Progenitor cell of endocrine pancreas (in vitro differentiated cells): ENCODE data around the gene TTC27. TPM values are rescaled to one million over a fixed set of nuclear protein-coding genes. Genes with fewer than 3 reads are reported as not detected.

Source experiments
- DNase-seq: peaks from one replicate; pipeline ENCODE4 v3.0.0; 2021; ENCODE audit warnings: low spot score; ENCODE audit not compliant: unreplicated experiment
- H3K27ac Mint-ChIP-seq: 2 replicates; pipeline ENCODE4 v1.8.0; 2021; ENCODE audit warnings: mild to moderate bottlenecking, moderate library complexity, mixed read lengths
- H3K27me3 Mint-ChIP-seq: 2 replicates; pipeline ENCODE4 v1.8.0; 2021; ENCODE audit warnings: mixed read lengths
- H3K36me3 Mint-ChIP-seq: 2 replicates; pipeline ENCODE4 v1.8.0; 2022; ENCODE audit warnings: mixed read lengths; ENCODE audit not compliant: insufficient read depth
- H3K4me1 Mint-ChIP-seq: 2 replicates; pipeline ENCODE4 v1.8.0; 2021; ENCODE audit warnings: low read depth, mixed read lengths
- H3K4me3 Mint-ChIP-seq: 2 replicates; pipeline ENCODE4 v1.8.0; 2021; ENCODE audit warnings: low read depth, mild to moderate bottlenecking, moderate library complexity, mixed read lengths
- H3K9me3 Mint-ChIP-seq: 2 replicates; pipeline ENCODE4 v1.8.0; 2021; ENCODE audit warnings: low read depth, mixed read lengths
- total RNA-seq: library from RNA; stranded (reverse); gene quantifications from 2 replicates; pipeline ENCODE4 v1.2.1, GENCODE V29; 2021
- TF ChIP-seq, protein P1 (sequence below): fragments of 200-600 bp; sonication (generic); IDR thresholded peaks from one replicate; pipeline ENCODE4 v1.5.0; 2021; ENCODE audit warnings: antibody characterized with exemption, mild to moderate bottlenecking; ENCODE audit not compliant: unreplicated experiment

Gene TTC27
- total RNA-seq, 1 donor from 2014 or later, result 20.5 TPM

DNA sequence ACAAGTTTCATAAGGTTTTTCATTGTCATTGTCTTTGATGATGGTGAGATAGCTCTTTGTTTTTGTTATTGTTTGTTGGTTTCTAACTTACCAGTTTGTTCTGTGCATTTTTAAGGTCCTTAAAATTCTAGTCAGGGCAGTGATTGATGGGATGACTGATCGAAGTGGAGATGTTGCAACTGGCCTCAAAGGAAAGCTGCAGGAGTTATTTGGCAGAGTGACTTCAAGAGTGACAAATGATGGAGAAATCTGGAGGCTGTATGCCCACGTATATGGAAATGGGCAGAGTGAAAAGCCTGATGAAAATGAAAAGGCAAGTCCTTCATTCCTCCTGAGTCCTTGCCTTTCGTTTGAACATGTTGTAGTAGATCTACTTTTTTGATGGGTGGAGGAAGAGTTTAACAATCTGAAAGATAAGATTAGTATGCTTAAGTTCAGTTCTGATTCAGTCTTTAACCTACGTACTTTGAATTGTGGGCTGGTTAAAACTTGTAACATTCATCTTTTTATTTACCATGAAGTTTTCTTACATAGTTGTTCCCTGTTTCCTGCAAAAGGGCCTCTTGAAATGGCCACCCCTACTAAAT lies 183.2 kb downstream of the TTC27 start:
- Mint-ChIP-seq H3K4me3 (no peak overlapping the region), H3K4me1 (no peaks in the 10 kb centered on the region), H3K27me3 (no peaks in the 10 kb centered on the region)

DNA sequence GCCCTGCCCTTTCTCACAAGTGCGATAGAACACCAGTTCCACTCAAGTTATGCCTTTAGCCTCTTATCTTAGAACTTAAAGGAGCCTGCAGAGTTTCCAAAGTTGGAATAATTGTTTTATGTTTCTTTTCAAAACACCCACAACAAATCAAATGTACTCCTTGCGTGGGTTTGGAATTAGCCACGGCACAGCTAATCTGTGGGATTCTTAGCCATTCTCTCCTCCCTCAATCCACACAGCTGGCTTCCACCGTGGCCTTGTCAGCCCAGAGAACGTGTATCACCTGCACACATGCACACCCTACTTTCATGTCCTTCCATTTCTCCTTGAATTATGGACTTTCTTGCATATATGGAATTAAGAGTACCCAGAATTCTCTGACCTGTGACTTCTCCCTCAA lies 183.8 kb downstream of the TTC27 start:
- Mint-ChIP-seq H3K36me3 (peaks cover 6% of the 10 kb centered on the region), H3K27ac (no peak overlapping the region), H3K27me3 (no peaks in the 10 kb centered on the region), H3K4me3 (no peak overlapping the region), H3K4me1 (no peaks in the 10 kb centered on the region), H3K9me3 (no peaks in the 10 kb centered on the region)
- no peak for DNase-seq
- TF ChIP-seq, protein P1, sequence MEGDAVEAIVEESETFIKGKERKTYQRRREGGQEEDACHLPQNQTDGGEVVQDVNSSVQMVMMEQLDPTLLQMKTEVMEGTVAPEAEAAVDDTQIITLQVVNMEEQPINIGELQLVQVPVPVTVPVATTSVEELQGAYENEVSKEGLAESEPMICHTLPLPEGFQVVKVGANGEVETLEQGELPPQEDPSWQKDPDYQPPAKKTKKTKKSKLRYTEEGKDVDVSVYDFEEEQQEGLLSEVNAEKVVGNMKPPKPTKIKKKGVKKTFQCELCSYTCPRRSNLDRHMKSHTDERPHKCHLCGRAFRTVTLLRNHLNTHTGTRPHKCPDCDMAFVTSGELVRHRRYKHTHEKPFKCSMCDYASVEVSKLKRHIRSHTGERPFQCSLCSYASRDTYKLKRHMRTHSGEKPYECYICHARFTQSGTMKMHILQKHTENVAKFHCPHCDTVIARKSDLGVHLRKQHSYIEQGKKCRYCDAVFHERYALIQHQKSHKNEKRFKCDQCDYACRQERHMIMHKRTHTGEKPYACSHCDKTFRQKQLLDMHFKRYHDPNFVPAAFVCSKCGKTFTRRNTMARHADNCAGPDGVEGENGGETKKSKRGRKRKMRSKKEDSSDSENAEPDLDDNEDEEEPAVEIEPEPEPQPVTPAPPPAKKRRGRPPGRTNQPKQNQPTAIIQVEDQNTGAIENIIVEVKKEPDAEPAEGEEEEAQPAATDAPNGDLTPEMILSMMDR, result no peak

More for the DNA sequence above, 183.2 kb downstream of the TTC27 start:
- TF ChIP-seq, protein P1, result no peak
- H3K27ac Mint-ChIP-seq, result no peak overlapping the region
- no peaks in the 10 kb centered on the region for H3K9me3 Mint-ChIP-seq
- peaks cover 6% of the 10 kb centered on the region for H3K36me3 Mint-ChIP-seq
- no peak for DNase-seq

DNA sequence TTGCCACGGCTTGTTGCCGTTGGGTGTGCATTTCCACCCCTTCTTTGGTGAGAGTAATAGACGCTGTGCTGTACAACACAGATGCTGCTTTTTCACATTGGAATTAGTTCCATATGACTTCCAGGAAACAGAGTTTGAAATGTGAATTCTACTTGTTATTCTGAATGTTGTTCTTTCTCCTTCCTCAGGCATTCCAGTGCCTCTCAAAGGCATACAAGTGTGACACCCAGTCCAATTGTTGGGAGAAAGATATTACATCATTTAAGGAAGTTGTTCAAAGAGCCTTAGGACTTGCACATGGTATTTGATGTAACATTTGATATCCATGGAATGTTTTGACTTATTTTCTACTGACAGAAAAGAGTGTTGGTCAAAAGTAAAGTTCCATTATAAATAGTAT lies 184.5 kb downstream of the TTC27 start:
- Mint-ChIP-seq H3K4me1 (no peaks in the 10 kb centered on the region), H3K36me3 (peaks cover 7% of the 10 kb centered on the region), H3K27ac (no peak overlapping the region), H3K4me3 (no peak overlapping the region), H3K27me3 (no peaks in the 10 kb centered on the region), H3K9me3 (no peaks in the 10 kb centered on the region)
- TF ChIP-seq, protein P1, result no peak
- no peak for DNase-seq

DNA sequence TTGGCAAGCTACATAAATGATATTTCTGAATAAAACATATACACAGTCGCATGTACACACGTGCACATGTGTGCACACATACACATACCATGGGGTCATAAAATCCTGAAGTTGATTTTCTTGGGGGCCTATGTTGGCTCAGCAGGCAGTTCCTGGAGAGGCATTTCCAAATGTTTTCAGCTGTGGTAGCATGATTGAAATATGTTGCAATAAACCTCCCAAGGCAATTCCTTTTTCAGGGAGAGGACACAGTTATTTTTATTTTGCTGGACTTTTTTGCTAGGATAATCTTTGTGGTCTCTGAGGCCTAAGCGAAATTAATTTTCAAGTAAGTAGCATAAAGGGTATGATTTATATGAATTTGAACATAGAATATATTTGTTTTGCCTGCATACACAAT lies 192.2 kb downstream of the TTC27 start:
- TF ChIP-seq, protein P1, result no peak
- no peaks in the 10 kb centered on the region for H3K27me3 Mint-ChIP-seq
- H3K4me1 Mint-ChIP-seq, result peaks cover 2% of the 10 kb centered on the region
- DNase-seq, result no peak
- no peak overlapping the region for H3K4me3 Mint-ChIP-seq
- no peak overlapping the region for H3K27ac Mint-ChIP-seq
- peaks cover 1% of the 10 kb centered on the region for H3K36me3 Mint-ChIP-seq
- no peaks in the 10 kb centered on the region for H3K9me3 Mint-ChIP-seq

DNA sequence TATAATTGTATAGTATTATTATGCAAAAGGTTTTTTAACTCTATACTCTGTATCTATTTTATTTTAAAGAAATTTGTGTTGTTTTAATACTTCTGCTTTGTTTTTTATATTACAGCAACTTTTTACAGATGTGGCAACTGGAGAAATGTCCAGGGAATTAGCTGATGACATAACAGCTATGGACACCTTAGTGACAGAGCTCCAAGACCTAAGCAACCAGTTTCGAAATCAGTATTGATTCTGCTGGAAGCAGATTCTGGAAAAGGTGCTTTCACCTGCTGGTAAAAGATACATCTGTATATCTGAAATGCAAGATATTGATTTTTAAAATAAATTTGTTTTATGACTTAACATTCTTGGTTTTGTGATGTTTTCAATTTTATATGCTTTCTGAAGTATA lies 192.9 kb downstream of the TTC27 start:
- Mint-ChIP-seq H3K4me1 (peaks cover 2% of the 10 kb centered on the region), H3K36me3 (peaks cover 1% of the 10 kb centered on the region), H3K27me3 (no peaks in the 10 kb centered on the region), H3K27ac (no peak overlapping the region), H3K4me3 (no peak overlapping the region), H3K9me3 (no peaks in the 10 kb centered on the region)
- TF ChIP-seq, protein P1, result no peak
- no peak for DNase-seq
